HepG2 (cell line): ENCODE data around the gene TNN. TPM values are rescaled to one million over a fixed set of nuclear protein-coding genes. Genes with fewer than 3 reads are reported as not detected.

Experiments used
- ATAC-seq: fragments of 200-7000 bp; cut with Tn5 transposase; 3 replicates; pipeline ENCODE4 v1.9.1; 2020; ENCODE audit warnings: mild to moderate bottlenecking, moderate library complexity
- BruUV-seq: library from RNA; stranded (reverse); fragments of 400-500 nt; replicated peaks from 2 replicates; lab custom pipeline; 2021; lab: Mats Ljungman, UMichigan
- CTCF ChIA-PET: fragments of 300-600 bp; formaldehyde crosslinking; extraction: SDS; loops from one replicate; lab custom pipeline; 2021; ENCODE audit warnings: low total read pairs, inconsistent platforms, low intra/inter-chr PET ratio; lab: Yijun Ruan, JAX
- POLR2A ChIA-PET: fragments of 350-600 bp; sonication (Branson Sonifier 250); formaldehyde crosslinking; loops from one replicate; lab custom pipeline; 2020; ENCODE audit warnings: antibody characterized with exemption, inconsistent platforms; lab: Yijun Ruan, JAX
- DNase-seq: peaks from one replicate; pipeline ENCODE4 v3.0.0-alpha.2; 2015; ENCODE audit warnings: low spot score
- FAIRE-seq: peaks from 3 replicates; lab custom pipeline; 2011; peaks lifted over from hg19 to GRCh38; lab: Jason Lieb, UNC
- H2AFZ ChIP-seq: one replicate; pipeline ENCODE4 v1.6.1; 2011; ENCODE audit warnings: low read length, inconsistent platforms
- H3K27ac ChIP-seq: fragments of 300-600 bp; 3 replicates; pipeline ENCODE4 v1.8.0; 2011; ENCODE audit warnings: mixed run types, mild to moderate bottlenecking, mixed read lengths, low read length, inconsistent platforms; ENCODE audit not compliant: insufficient read depth; ENCODE audit errors: extremely low read length
- H3K27me3 ChIP-seq, 2 experiments: fragments of 200-600 bp in 1 of 2; 2 replicates in 1 of 2; 3 replicates in 1 of 2; pipeline versions ENCODE4 v1.6.0 to v1.8.0; 2011; ENCODE audit warnings: low read length in 2 of 2, mild to moderate bottlenecking in 2 of 2, moderate library complexity in 2 of 2, inconsistent platforms in 1 of 2; ENCODE audit not compliant: insufficient read depth in 2 of 2, control insufficient read depth in 1 of 2
- H3K36me3 ChIP-seq, 2 experiments: fragments of 200-600 bp in 1 of 2; replicated peaks in 1 of 2; 2 replicates in 1 of 2; 3 replicates in 1 of 2; pipeline versions ENCODE4 v1.5.1 to v1.8.0; 2011; ENCODE audit warnings: low read length in 2 of 2, inconsistent platforms in 1 of 2; ENCODE audit not compliant: insufficient read depth in 2 of 2, control insufficient read depth in 1 of 2
- H3K4me1 ChIP-seq: 2 replicates; pipeline ENCODE4 v1.5.1; 2012; ENCODE audit warnings: low read length, inconsistent platforms; ENCODE audit not compliant: insufficient read depth
- H3K4me2 ChIP-seq: 2 replicates; pipeline ENCODE4 v1.6.0; 2011; ENCODE audit warnings: low read depth, low read length, inconsistent platforms
- H3K4me3 ChIP-seq, 3 experiments: fragments of 200-600 bp in 1 of 3; sonication (generic), shearing (Covaris generic) in 1 of 3; replicated peaks in 1 of 3; 2 replicates each; pipeline ENCODE4 v1.5.1; 2011 to 2016; ENCODE audit warnings: low read length in 3 of 3, inconsistent platforms in 2 of 3, low read depth in 2 of 3, mild to moderate bottlenecking in 2 of 3, control low read depth in 1 of 3, mixed read lengths in 1 of 3; ENCODE audit not compliant: insufficient read depth in 1 of 3
- H3K79me2 ChIP-seq: one replicate; pipeline ENCODE4 v1.6.1; 2011; ENCODE audit warnings: low read length, inconsistent platforms; ENCODE audit not compliant: insufficient read depth
- H3K9ac ChIP-seq: 2 replicates; pipeline ENCODE4 v1.6.0; 2011; ENCODE audit warnings: mild to moderate bottlenecking, low read depth, low read length, inconsistent platforms; ENCODE audit not compliant: insufficient read depth
- H3K9me3 ChIP-seq: 2 replicates; pipeline ENCODE4 v1.5.1; 2012; ENCODE audit warnings: mild to moderate bottlenecking, low read length
- H4K20me1 ChIP-seq: 2 replicates; pipeline ENCODE4 v1.6.0; 2011; ENCODE audit warnings: inconsistent platforms, mild to moderate bottlenecking, low read length, moderate library complexity; ENCODE audit not compliant: insufficient read depth
- HNRNPUL1 ChIP-seq: fragments of 200-400 bp; formaldehyde crosslinking; IDR thresholded peaks from 2 replicates; pipeline ENCODE4 v1.6.1; 2017; ENCODE audit warnings: low read depth, mild to moderate bottlenecking, low read length, moderate library complexity
- NFYB ChIP-seq: sonication (generic); formaldehyde crosslinking; IDR thresholded peaks from 2 replicates; pipeline ENCODE4 v1.4.0; 2020; ENCODE audit warnings: missing genetic modification reagents
- ZBED4 ChIP-seq: sonication (generic); formaldehyde crosslinking; IDR thresholded peaks from 2 replicates; pipeline ENCODE4 v1.4.0; 2020; ENCODE audit warnings: missing genetic modification reagents, borderline replicate concordance
- ZNF780A ChIP-seq: sonication (generic); formaldehyde crosslinking; IDR thresholded peaks from 2 replicates; pipeline ENCODE4 v1.8.0; 2022; ENCODE audit warnings: mild to moderate bottlenecking, missing genetic modification reagents, moderate library complexity
- WGBS: methylation state at CpG from one replicate; pipeline ENCODE4 v1.1.6; 2017; ENCODE audit warnings: low lambda C conversion rate; 5-methylcytosine and 5-hydroxymethylcytosine counted together
- in situ Hi-C: cut with HindIII; loops from 2 replicates; pipeline ENCODE4 v1.10.0; 2017; ENCODE audit warnings: low pct_unique_long_range_greater_than_20kb; ENCODE audit not compliant: extremely low pct_ligation_motif_present
- intact Hi-C: fragments of 100-400 bp; cut with micrococcal nuclease; formaldehyde crosslinking; loops from one replicate; pipeline ENCODE4 v1.10.0; 2022; ENCODE audit not compliant: unreplicated experiment
- polyA plus RNA-seq, 8 experiments: library from polyadenylated mRNA; depleted of rRNA in 3 of 8; stranded (reverse) in 7 of 8; unstranded in 1 of 8; fragments of >200 nt; fragmentation: Illumina TruSeq in 4 of 8; extraction: Trizol in 4 of 8; gene quantifications; 2 replicates each; pipeline versions ENCODE4 v1.2.1 to v1.2.3, GENCODE V29; 2011 to 2016; ENCODE audit warnings: low read depth in 4 of 8, missing spikeins in 1 of 8, mixed read lengths in 1 of 8; ENCODE audit not compliant: insufficient read depth in 1 of 8
- total RNA-seq, 5 experiments: library from RNA; depleted of rRNA; stranded (reverse); fragments of >200 nt; fragmentation: Illumina TruSeq; extraction: Trizol; gene quantifications; 2 replicates each; pipeline ENCODE4 v1.2.3, GENCODE V29; 2016; ENCODE audit warnings: low read depth in 1 of 5

Gene TNN
- total and polyA plus RNA-seq, 2 of the 13 experiments (the other 11 are each of a cell fraction or from before 2014, with no cell fraction given), result not detected

DNA sequence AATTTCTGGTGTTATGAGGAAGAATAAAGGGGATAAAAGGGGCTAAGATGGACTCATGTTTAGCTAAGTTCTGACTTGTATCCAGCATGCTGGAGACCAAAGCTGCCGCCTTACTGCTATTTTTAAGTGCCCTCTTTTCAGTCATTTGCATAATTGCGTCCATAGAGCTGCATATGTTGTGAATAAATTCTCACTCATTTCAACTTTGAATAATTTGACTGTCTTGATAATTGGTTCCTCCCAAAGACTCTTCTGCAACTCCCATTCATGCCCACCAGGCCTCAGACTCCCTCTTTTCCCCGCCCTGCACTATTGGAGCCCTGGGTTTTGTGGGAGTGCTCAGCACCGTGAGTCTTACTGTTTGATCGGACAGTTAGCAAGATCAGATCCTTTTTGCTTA is 79.9 kb downstream of the TNN start (continued):
- no peak for TF ChIP-seq ZBED4 (CRISPR knock-in tag)
- no peak for TF ChIP-seq NFYB (CRISPR knock-in tag)
- no peak for TF ChIP-seq ZNF780A (CRISPR knock-in tag)

DNA sequence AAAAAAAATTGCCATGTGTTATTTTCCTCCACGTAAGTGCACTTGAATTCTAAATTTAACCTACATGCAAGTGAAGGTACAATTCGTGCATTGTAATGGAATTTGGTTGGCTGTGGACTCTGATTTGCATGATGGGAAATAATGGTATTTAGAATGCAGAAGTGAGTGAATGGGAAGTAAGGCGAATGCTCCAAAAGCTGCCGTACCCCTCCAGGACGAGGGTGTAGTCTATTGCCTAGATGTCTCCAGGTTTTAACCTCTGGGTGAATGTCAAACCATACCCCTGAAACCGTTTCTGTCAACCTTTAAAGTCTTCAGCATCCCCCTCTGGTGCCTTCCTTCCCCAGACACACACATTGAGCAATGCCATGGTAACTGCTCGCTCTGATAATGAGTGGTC is 80.4 kb downstream of the TNN start:
- ATAC-seq, result no peak
- H3K4me1 ChIP-seq, result peaks cover 13% of the 10 kb centered on the region
- FAIRE-seq, result no peak

More for the DNA sequence above, 80.4 kb downstream of the TNN start:
- no peaks in the 10 kb centered on the region for H3K9me3 ChIP-seq
- no peaks in the 10 kb centered on the region for H3K79me2 ChIP-seq
- 34% methylated on average over 7 of the region's 7 CpGs for WGBS
- BruUV-seq, result no TSS peak
- H3K9ac ChIP-seq, result no peak overlapping the region
- no peak for TF ChIP-seq HNRNPUL1
- H4K20me1 ChIP-seq, result no peaks in the 10 kb centered on the region
- no peak for DNase-seq
- no peaks in the 10 kb centered on the region for H3K36me3 ChIP-seq
- peaks cover 0 to 6% of the 10 kb centered on the region in 2 experiments; a peak in 1 of 5 replicates for H3K27me3 ChIP-seq
- H3K4me2 ChIP-seq, result no peak overlapping the region
- H3K4me3 ChIP-seq, result no peak overlapping the region
- CTCF ChIA-PET, result no interaction called here
- no peak overlapping the region for H3K27ac ChIP-seq
- POLR2A ChIA-PET, result no interaction called here
- intact Hi-C loops (no loop called here), in situ Hi-C loops (no loop called here)
- no peak overlapping the region for H2AFZ ChIP-seq
